Aorta (tissue), 5 donors: Measurements from ENCODE around the gene ARAP1. TPM values are rescaled to one million over a fixed set of nuclear protein-coding genes. Genes with fewer than 3 reads are reported as not detected.

Experiments
- ATAC-seq: fragments of 200-7000 bp; cut with Tn5 transposase; one replicate; pipeline ENCODE4 v1.9.1; 2022; ENCODE audit warnings: moderate library complexity; ENCODE audit not compliant: low FRiP score
- DNase-seq, 2 donors: peaks; one replicate each; pipeline ENCODE4 v3.0.0-alpha.2; 2020
- H3K27ac ChIP-seq, 2 donors: one replicate each; pipeline ENCODE4 v1.5.1; 2013; ENCODE audit warnings: low read length in 2 of 2, mild to moderate bottlenecking in 2 of 2, moderate library complexity in 2 of 2, control low read depth in 1 of 2, inconsistent platforms in 1 of 2, low read depth in 1 of 2
- H3K27me3 ChIP-seq, 2 donors: one replicate each; pipeline ENCODE4 v1.6.1; 2013; ENCODE audit warnings: control low read depth in 1 of 2, low read length in 1 of 2, mild to moderate bottlenecking in 1 of 2, moderate library complexity in 1 of 2; ENCODE audit not compliant: insufficient read depth in 2 of 2, control insufficient read depth in 1 of 2
- H3K36me3 ChIP-seq, 2 donors: one replicate each; pipeline ENCODE4 v1.6.1; 2013; ENCODE audit warnings: control low read depth in 1 of 2, low read length in 1 of 2, mild to moderate bottlenecking in 1 of 2; ENCODE audit not compliant: insufficient read depth in 2 of 2, control insufficient read depth in 1 of 2
- H3K4me1 ChIP-seq, 2 donors: one replicate each; pipeline ENCODE4 v1.6.1; 2013; ENCODE audit warnings: low read length in 2 of 2, control low read depth in 1 of 2, mild to moderate bottlenecking in 1 of 2, moderate library complexity in 1 of 2; ENCODE audit not compliant: insufficient read depth in 2 of 2, control insufficient read depth in 1 of 2
- H3K4me3 ChIP-seq, 2 donors: one replicate each; pipeline ENCODE4 v1.5.1; 2013; ENCODE audit warnings: low read length in 2 of 2, control low read depth in 1 of 2, mild to moderate bottlenecking in 1 of 2
- H3K9me3 ChIP-seq: one replicate; pipeline ENCODE4 v1.6.1; 2013; ENCODE audit warnings: mild to moderate bottlenecking, low read length; ENCODE audit not compliant: control insufficient read depth
- WGBS, 2 donors: extraction: QIAGEN DNeasy Blood & Tissue Kit; methylation state at CpG; one replicate each; pipeline ENCODE4 v1.1.7; 2013; 5-methylcytosine and 5-hydroxymethylcytosine counted together
- intact Hi-C, 2 donors: fragments of 100-400 bp; cut with DNase I; formaldehyde crosslinking; loops; one replicate each; pipeline versions ENCODE4 v1.14.2 to v1.15.0; 2022
- polyA plus RNA-seq, 2 donors: library from polyadenylated mRNA; stranded (reverse); fragments of 200-250 nt; gene quantifications; one replicate each; pipeline ENCODE4 v1.2.3, GENCODE V29; 2013
- total RNA-seq, 2 donors: library from RNA; stranded (reverse); fragmentation: NEBNext Ultra II Directional; extraction: Animal tissue kit (Norgen Biotek cat#: 25700); gene quantifications; one replicate each; pipeline ENCODE4 v1.2.1, GENCODE V29; 2021
- donor health status: healthy with polysubstance abuse.
- donor health status: Bipolar disorder and iron deficiency.
- donor health status: DM: no; HTN: no; CAD: no.
- donor health status: DM: no; HTN: no; CAD: no.
- donor health status: DM: yes; HTN: yes; CAD: no.

Gene ARAP1
- total and polyA plus RNA-seq, 4 donors = 30.8 to 166 (median 66.4) TPM

- ATAC-seq (no peak), DNase-seq (no peak)
- H3K4me1 ChIP-seq = no peaks in the 10 kb centered on the region
- H3K27ac ChIP-seq = no peak overlapping the region
- H3K27me3 ChIP-seq = no peaks in the 10 kb centered on the region
- H3K36me3 ChIP-seq = peaks cover 0 to 5% of the 10 kb centered on the region in 2 donors
- 63 to 74% methylated on average over 9 of the region's 9 CpGs for WGBS, 2 donors
- intact Hi-C loops = no loop called here
- no peaks in the 10 kb centered on the region for H3K9me3 ChIP-seq
- H3K4me3 ChIP-seq = no peak overlapping the region
These were observed 59.5 kb downstream of the ARAP1 start for GRCh38 chr11:72692498-72693237.

GRCh38 chr11:72690166-72690565, 62.0 kb downstream of the ARAP1 start:
- no peak overlapping the region for H3K27ac ChIP-seq
- no peaks in the 10 kb centered on the region for H3K27me3 ChIP-seq
- intact Hi-C loops = no loop called here
- DNase-seq (no peak), ATAC-seq (no peak)
- no peaks in the 10 kb centered on the region for H3K4me1 ChIP-seq
- H3K9me3 ChIP-seq = no peaks in the 10 kb centered on the region
- peaks cover 0 to 6% of the 10 kb centered on the region in 2 donors for H3K36me3 ChIP-seq
- H3K4me3 ChIP-seq = no peak overlapping the region
- 82 to 88% methylated on average over 4 of the region's 4 CpGs for WGBS, 2 donors

- Histone ChIP-seq H3K27me3 (no peaks in the 10 kb centered on the region), H3K9me3 (no peaks in the 10 kb centered on the region), H3K4me3 (no peak overlapping the region), H3K36me3 (peaks cover 0 to 4% of the 10 kb centered on the region in 2 donors), H3K4me1 (no peaks in the 10 kb centered on the region), H3K27ac (no peak overlapping the region)
- no peak for DNase-seq
- no peak for ATAC-seq
- 90 to 93% methylated on average over 7 of the region's 7 CpGs for WGBS, 2 donors
- intact Hi-C loops = no loop called here
These were observed 63.3 kb downstream of the ARAP1 start for GRCh38 chr11:72688929-72689328.

GRCh38 chr11:72688486-72688885, 63.7 kb downstream of the ARAP1 start:
- 94 to 97% methylated on average over 6 to 7 of the region's 7 CpGs for WGBS, 2 donors
- no peak overlapping the region for H3K27ac ChIP-seq

GRCh38 chr11:72687326-72687725, 64.9 kb downstream of the ARAP1 start:
- no peaks in the 10 kb centered on the region for H3K9me3 ChIP-seq
- H3K27me3 ChIP-seq = no peaks in the 10 kb centered on the region
- intact Hi-C loops = no loop called here
- no peaks in the 10 kb centered on the region for H3K4me1 ChIP-seq
- 86 to 90% methylated on average over 7 of the region's 7 CpGs for WGBS, 2 donors
- ATAC-seq (no peak), DNase-seq (no peak)
- H3K36me3 ChIP-seq = peaks cover 0 to 1% of the 10 kb centered on the region in 2 donors
- no peak overlapping the region for H3K27ac ChIP-seq
- no peak overlapping the region for H3K4me3 ChIP-seq

More at GRCh38 chr11:72688486-72688885, 63.7 kb downstream of the ARAP1 start:
- no peak overlapping the region for H3K4me3 ChIP-seq
- ATAC-seq = no peak
- H3K36me3 ChIP-seq = peaks cover 0 to 4% of the 10 kb centered on the region in 2 donors
- DNase-seq = no peak
- intact Hi-C loops = no loop called here
- H3K27me3 ChIP-seq = no peaks in the 10 kb centered on the region
- no peaks in the 10 kb centered on the region for H3K9me3 ChIP-seq
- no peaks in the 10 kb centered on the region for H3K4me1 ChIP-seq

GRCh38 chr11:72686639-72687220, 65.5 kb downstream of the ARAP1 start:
- no peak for ATAC-seq
- peaks cover 0 to 1% of the 10 kb centered on the region in 2 donors for H3K36me3 ChIP-seq

GRCh38 chr11:72685560-72686480, 66.4 kb downstream of the ARAP1 start:
- WGBS, 2 donors = 81 to 82% methylated on average over 24 of the region's 24 CpGs
- H3K27ac ChIP-seq = no peak overlapping the region
- H3K4me1 ChIP-seq = no peaks in the 10 kb centered on the region
- DNase-seq (no peak), ATAC-seq (peak; percentile 23)
- H3K4me3 ChIP-seq = no peak overlapping the region
- no peaks in the 10 kb centered on the region for H3K27me3 ChIP-seq
- H3K9me3 ChIP-seq = no peaks in the 10 kb centered on the region
- intact Hi-C loops = loop anchor here in 1 of 2 donors (2.0 kb wide), 1 partner anchor 99 kb away; no protein-coding TSS in a partner anchor
- peaks cover 0 to 1% of the 10 kb centered on the region in 2 donors for H3K36me3 ChIP-seq

More at GRCh38 chr11:72686639-72687220, 65.5 kb downstream of the ARAP1 start:
- H3K27ac ChIP-seq = no peak overlapping the region
- DNase-seq = no peak
- no peaks in the 10 kb centered on the region for H3K27me3 ChIP-seq
- 76% methylated on average over 8 of the region's 8 CpGs for WGBS, 2 donors
- intact Hi-C loops = no loop called here
- no peaks in the 10 kb centered on the region for H3K9me3 ChIP-seq
- no peak overlapping the region for H3K4me3 ChIP-seq
- no peaks in the 10 kb centered on the region for H3K4me1 ChIP-seq

GRCh38 chr11:72684236-72684912, 67.8 kb downstream of the ARAP1 start:
- Histone ChIP-seq H3K4me1 (no peaks in the 10 kb centered on the region), H3K36me3 (peaks cover 0 to 1% of the 10 kb centered on the region in 2 donors), H3K27me3 (no peaks in the 10 kb centered on the region), H3K9me3 (no peaks in the 10 kb centered on the region), H3K4me3 (no peak overlapping the region), H3K27ac (no peak overlapping the region)
- intact Hi-C loops = loop anchor here (2.0 to 5.0 kb wide), 2 partner anchors 98 to 212 kb away; no protein-coding TSS in a partner anchor
- DNase-seq (peak; percentile 82 to 90), ATAC-seq (peak; percentile 68)
- 60 to 63% methylated on average over 9 of the region's 9 CpGs for WGBS, 2 donors
